ENCODE data around the gene ELOVL3.

The ELOVL3 gene

GRCh38 chr10:102255404-102255803 is 29.3 kb downstream of the ELOVL3 start:
- DNase-seq = no peak

DNA sequence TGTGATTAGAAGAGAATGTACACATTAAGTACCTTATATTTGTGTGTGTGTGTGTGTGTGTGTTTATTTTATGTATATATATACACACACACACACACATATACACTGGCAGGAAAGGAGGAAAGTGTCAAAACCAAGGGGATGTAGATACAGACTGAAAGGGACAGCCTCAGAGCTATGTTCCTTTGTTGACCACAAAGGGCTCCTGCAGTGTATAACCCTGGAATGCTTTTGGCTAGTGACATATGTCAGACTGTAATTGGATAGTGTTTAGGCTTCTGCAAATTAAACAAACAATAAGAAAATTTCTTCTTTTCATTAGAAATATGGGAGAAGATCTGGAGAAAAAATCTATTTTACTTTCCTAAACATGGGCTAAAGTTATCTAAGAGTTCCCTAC is 35.1 kb downstream of the ELOVL3 start:
- no peak for DNase-seq

- no peak for DNase-seq
Observed at GRCh38 chr10:102261842-102262241, 35.7 kb downstream of the ELOVL3 start.

DNA sequence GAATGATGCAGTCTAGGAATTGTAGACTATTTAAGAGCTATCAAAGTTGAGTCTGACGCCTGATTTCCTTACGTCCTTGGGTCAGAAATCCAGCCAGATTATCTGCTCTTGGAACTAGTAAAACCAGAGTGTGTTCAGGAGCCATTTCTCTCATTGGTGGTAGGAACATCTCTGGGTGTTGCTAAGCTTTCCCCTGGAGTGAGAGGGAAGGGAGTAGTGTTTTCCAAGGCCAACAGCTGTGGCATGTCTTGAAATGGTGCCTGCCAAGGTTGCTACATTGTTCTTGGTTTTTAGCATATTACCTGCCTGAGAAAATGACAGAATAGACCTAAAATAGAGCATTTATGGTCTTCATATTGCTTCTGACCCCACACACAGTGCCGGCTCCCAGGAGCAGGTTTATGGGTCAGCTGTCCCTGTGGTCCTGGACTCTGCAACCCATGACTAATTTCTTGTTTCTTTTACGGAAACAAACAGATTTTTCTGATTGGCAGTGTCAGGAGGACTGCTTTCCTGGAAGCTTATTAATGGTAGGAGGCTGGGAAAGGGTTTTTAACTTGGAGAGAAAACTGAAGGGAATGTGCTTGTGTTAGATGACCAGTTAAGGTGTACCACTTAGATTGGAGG is 36.8 kb downstream of the ELOVL3 start:
- no peak for DNase-seq

- no peak for DNase-seq
Observed at GRCh38 chr10:102264371-102264770, 38.3 kb downstream of the ELOVL3 start.

- DNase-seq = no peak
Observed at GRCh38 chr10:102266670-102267069, 40.6 kb downstream of the ELOVL3 start.

DNA sequence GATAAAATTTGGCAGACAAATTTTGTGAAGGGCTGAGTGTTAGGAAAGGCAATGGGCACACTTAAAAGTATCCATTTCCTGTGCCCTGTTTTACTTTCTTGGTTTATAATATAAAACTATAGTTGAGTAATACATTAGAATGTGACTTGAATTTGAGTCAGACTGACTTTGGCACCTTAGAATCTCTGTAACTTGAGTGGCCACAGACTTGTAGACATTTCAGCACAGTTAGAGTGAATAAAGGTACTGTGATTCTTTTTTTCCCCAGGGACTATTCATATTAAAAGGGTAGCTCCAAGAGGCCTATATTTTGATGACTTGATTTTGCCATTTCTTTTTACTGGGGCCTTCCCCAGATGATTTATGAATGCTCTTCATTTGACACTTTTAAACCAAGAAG is 41.6 kb downstream of the ELOVL3 start:
- DNase-seq = no peak

DNA sequence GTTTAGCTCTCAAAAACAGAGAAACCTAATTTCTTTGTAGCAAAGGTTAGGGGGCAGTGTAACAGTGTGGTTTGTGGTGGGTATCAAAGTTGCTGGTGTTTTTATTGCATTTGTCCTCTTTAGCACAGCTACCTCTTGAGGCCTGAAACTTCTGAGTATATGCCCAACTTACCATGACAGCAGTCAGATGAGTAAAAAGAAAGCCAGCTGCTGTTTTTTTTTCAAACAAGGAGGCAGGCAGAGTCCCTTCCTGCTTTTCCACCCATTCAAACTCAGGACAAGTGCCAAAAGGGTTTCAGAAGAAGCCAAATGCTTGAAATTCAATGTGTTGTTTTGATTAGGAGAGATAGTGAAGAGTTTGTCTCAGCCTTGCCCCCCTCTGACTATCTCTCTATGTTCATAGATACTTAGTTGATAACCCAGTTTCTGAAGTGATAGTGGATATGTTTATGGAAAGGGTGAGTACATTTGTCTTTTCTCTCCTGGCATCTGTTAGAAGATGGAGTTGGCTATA is 42.3 kb downstream of the ELOVL3 start:
- no peak for DNase-seq

DNA sequence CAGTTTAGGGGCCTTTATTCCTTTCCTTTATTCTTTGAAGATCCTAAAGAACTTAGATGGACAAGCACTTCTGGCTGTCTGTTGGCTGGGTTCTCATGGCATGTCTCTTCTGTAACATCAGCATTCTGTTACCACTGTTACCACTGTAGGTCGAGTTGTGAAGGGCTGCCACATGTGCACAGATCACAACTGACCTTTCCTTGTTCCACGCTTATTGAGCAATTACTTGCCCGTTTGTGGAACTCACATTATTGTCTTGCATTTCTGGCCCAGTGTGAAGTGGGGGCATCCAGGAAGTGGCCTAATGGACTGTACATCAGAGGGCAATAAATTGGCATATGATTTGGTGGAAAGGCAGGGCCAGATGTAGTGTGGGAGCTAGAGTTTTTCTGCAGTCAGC is 42.9 kb downstream of the ELOVL3 start:
- no peak for DNase-seq

DNA sequence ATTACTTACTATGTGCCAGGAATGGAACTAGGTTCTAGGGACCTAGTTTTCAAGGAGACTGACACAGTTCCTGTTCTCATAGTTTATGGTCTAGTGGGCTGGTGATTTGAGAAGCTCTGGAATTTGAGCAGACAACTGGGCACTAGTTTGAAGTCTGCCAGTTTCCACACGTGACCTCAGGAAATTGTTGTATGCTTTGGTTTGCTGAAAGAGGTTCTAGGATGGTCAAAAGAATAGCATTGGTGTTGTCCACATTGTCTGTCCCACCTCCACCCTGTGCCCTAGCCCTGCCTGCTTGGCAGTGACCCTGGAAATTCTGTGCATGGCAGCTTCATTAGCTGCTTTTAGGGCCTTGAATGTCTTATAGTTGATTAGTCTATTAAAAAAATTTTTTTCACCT is 48.0 kb downstream of the ELOVL3 start:
- no peak for DNase-seq

GRCh38 chr10:102275343-102275742 is 49.2 kb downstream of the ELOVL3 start:
- DNase-seq = no peak

DNA sequence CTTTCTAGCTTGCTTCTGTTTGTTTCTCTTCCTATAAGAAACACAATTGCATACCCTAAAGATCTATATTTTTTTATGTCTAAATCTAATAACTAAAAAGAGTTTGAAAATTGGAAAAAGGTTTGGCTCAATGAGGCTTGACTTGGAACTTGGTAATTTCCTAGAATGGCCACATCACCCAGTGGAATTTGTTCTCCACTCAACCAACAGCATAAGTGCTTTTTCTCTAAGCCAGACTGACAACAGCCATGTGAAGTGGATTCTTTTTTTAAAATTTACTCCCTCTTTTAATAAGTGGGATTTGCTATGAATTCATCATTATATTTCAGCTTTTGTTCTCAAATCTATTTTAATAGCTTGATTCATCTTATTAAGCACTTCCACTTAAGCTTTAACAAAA is 53.0 kb downstream of the ELOVL3 start:
- no peak for DNase-seq

Data from DMS153 (cell line).